T-helper 17 cell (primary cell): ENCODE data around the gene PEAR1. TPM values are rescaled to one million over a fixed set of nuclear protein-coding genes. Genes with fewer than 3 reads are reported as not detected.

Experiments used
- ATAC-seq: fragments of 150-1000 bp; cut with Tn5 transposase; 2 replicates; pipeline ENCODE4 v1.10.0; 2021; ENCODE audit warnings: mild to moderate bottlenecking, moderate library complexity
- DNase-seq, 3 donors: peaks; one replicate each; pipeline versions ENCODE4 v3.0.0 to v3.0.0-alpha.2; 2020 to 2021
- H3K9me3 ChIP-seq: one replicate; pipeline ENCODE4 v1.7.0; 2013; ENCODE audit warnings: low read length, mild to moderate bottlenecking; ENCODE audit not compliant: control insufficient read depth, poor library complexity, severe bottlenecking
- H3K27ac Mint-ChIP-seq: one replicate; pipeline ENCODE4 v1.8.0; 2022; ENCODE audit warnings: mild to moderate bottlenecking, moderate library complexity, mixed read lengths
- H3K27me3 Mint-ChIP-seq: one replicate; pipeline ENCODE4 v1.8.0; 2022; ENCODE audit warnings: mixed read lengths
- H3K36me3 Mint-ChIP-seq: one replicate; pipeline ENCODE4 v1.8.0; 2022; ENCODE audit warnings: low read depth, mixed read lengths
- H3K4me1 Mint-ChIP-seq: one replicate; pipeline ENCODE4 v1.8.0; 2022; ENCODE audit warnings: mild to moderate bottlenecking, mixed read lengths
- H3K4me3 Mint-ChIP-seq: one replicate; pipeline ENCODE4 v1.8.0; 2022; ENCODE audit warnings: mild to moderate bottlenecking, moderate library complexity, mixed read lengths
- total RNA-seq, 4 donors: library from RNA in 2 of 4; stranded (reverse) in 2 of 4; gene quantifications; one replicate each; pipeline ENCODE4 v1.2.3 and lab custom pipeline; 2022 to 2026

Gene PEAR1
- total RNA-seq, 2 donors from 2014 or later, result 0.42 to 17.7 TPM

- Mint-ChIP-seq H3K4me3 (peak overlapping the region; percentile 80), H3K36me3 (peaks cover 4% of the 10 kb centered on the region), H3K4me1 (peaks cover 24% of the 10 kb centered on the region), H3K27me3 (peaks cover 53% of the 10 kb centered on the region), H3K27ac (no peak overlapping the region)
- ATAC-seq, result peak; percentile 96
- no peaks in the 10 kb centered on the region for H3K9me3 ChIP-seq
- peak; percentile 73 to 78 (median 75) for DNase-seq
These were observed 1.1 kb upstream of the PEAR1 start for GRCh38 chr1:156892190-156893047.

GRCh38 chr1:156894001-156894400 lies 483 bp downstream of the PEAR1 start:
- H3K36me3 Mint-ChIP-seq, result peaks cover 4% of the 10 kb centered on the region
- H3K9me3 ChIP-seq, result no peaks in the 10 kb centered on the region
- peaks cover 32% of the 10 kb centered on the region for H3K4me1 Mint-ChIP-seq
- no peak for DNase-seq
- peaks cover 57% of the 10 kb centered on the region for H3K27me3 Mint-ChIP-seq
- no peak for ATAC-seq
- H3K4me3 Mint-ChIP-seq, result peak overlapping the region; percentile 47
- no peak overlapping the region for H3K27ac Mint-ChIP-seq

GRCh38 chr1:156894711-156895454 lies 1.4 kb downstream of the PEAR1 start:
- Mint-ChIP-seq H3K36me3 (peaks cover 3% of the 10 kb centered on the region), H3K27ac (no peak overlapping the region), H3K4me3 (no peak overlapping the region), H3K27me3 (peaks cover 53% of the 10 kb centered on the region), H3K4me1 (peaks cover 29% of the 10 kb centered on the region)
- no peak for DNase-seq
- ATAC-seq, result no peak
- H3K9me3 ChIP-seq, result no peaks in the 10 kb centered on the region

- no peaks in the 10 kb centered on the region for H3K9me3 ChIP-seq
- DNase-seq (no peak), ATAC-seq (no peak)
- Mint-ChIP-seq H3K27me3 (peaks cover 47% of the 10 kb centered on the region), H3K36me3 (peaks cover 3% of the 10 kb centered on the region), H3K4me1 (peaks cover 25% of the 10 kb centered on the region), H3K27ac (no peak overlapping the region), H3K4me3 (peak overlapping the region; percentile 41)
These were observed 1.9 kb downstream of the PEAR1 start for GRCh38 chr1:156895455-156895812.

GRCh38 chr1:156895927-156896326 lies 2.4 kb downstream of the PEAR1 start:
- H3K9me3 ChIP-seq, result no peaks in the 10 kb centered on the region
- Mint-ChIP-seq H3K36me3 (peaks cover 3% of the 10 kb centered on the region), H3K27ac (no peak overlapping the region), H3K4me3 (no peak overlapping the region), H3K4me1 (peaks cover 24% of the 10 kb centered on the region), H3K27me3 (peaks cover 46% of the 10 kb centered on the region)
- DNase-seq (no peak), ATAC-seq (no peak)

GRCh38 chr1:156896490-156897033 lies 3.0 kb downstream of the PEAR1 start:
- DNase-seq (no peak), ATAC-seq (no peak)
- Mint-ChIP-seq H3K4me1 (peaks cover 24% of the 10 kb centered on the region), H3K27me3 (peaks cover 50% of the 10 kb centered on the region), H3K4me3 (no peak overlapping the region), H3K27ac (no peak overlapping the region), H3K36me3 (peaks cover 3% of the 10 kb centered on the region)
- H3K9me3 ChIP-seq, result no peaks in the 10 kb centered on the region

GRCh38 chr1:156897078-156897825 lies 3.7 kb downstream of the PEAR1 start:
- H3K4me1 Mint-ChIP-seq, result peaks cover 18% of the 10 kb centered on the region
- peaks cover 3% of the 10 kb centered on the region for H3K36me3 Mint-ChIP-seq
- no peak overlapping the region for H3K27ac Mint-ChIP-seq
- no peak overlapping the region for H3K4me3 Mint-ChIP-seq
- ATAC-seq, result no peak
- no peaks in the 10 kb centered on the region for H3K9me3 ChIP-seq
- peaks cover 57% of the 10 kb centered on the region for H3K27me3 Mint-ChIP-seq
- no peak for DNase-seq

GRCh38 chr1:156898161-156898566 lies 4.6 kb downstream of the PEAR1 start:
- no peaks in the 10 kb centered on the region for H3K9me3 ChIP-seq
- no peak for ATAC-seq
- no peak overlapping the region for H3K4me3 Mint-ChIP-seq
- peaks cover 13% of the 10 kb centered on the region for H3K4me1 Mint-ChIP-seq
- no peak overlapping the region for H3K27ac Mint-ChIP-seq
- DNase-seq, result no peak
- peaks cover 54% of the 10 kb centered on the region for H3K27me3 Mint-ChIP-seq
- H3K36me3 Mint-ChIP-seq, result peaks cover 3% of the 10 kb centered on the region

- no peaks in the 10 kb centered on the region for H3K9me3 ChIP-seq
- H3K36me3 Mint-ChIP-seq, result peaks cover 3% of the 10 kb centered on the region
- ATAC-seq (no peak), DNase-seq (no peak)
- H3K27me3 Mint-ChIP-seq, result peaks cover 53% of the 10 kb centered on the region
- H3K27ac Mint-ChIP-seq, result no peak overlapping the region
- peaks cover 13% of the 10 kb centered on the region for H3K4me1 Mint-ChIP-seq
- no peak overlapping the region for H3K4me3 Mint-ChIP-seq
These were observed 5.6 kb downstream of the PEAR1 start for GRCh38 chr1:156898971-156899664.

- no peak overlapping the region for H3K27ac Mint-ChIP-seq
- H3K4me1 Mint-ChIP-seq, result peaks cover 10% of the 10 kb centered on the region
- no peak for DNase-seq
These were observed 6.6 kb downstream of the PEAR1 start for GRCh38 chr1:156899956-156900718.

GRCh38 chr1:156900896-156901589 lies 7.5 kb downstream of the PEAR1 start:
- H3K27ac Mint-ChIP-seq, result no peak overlapping the region
- H3K9me3 ChIP-seq, result no peaks in the 10 kb centered on the region
- H3K36me3 Mint-ChIP-seq, result peaks cover 3% of the 10 kb centered on the region
- peaks cover 10% of the 10 kb centered on the region for H3K4me1 Mint-ChIP-seq
- H3K27me3 Mint-ChIP-seq, result peaks cover 48% of the 10 kb centered on the region
- ATAC-seq (no peak), DNase-seq (no peak)
- no peak overlapping the region for H3K4me3 Mint-ChIP-seq

More at GRCh38 chr1:156899956-156900718, 6.6 kb downstream of the PEAR1 start:
- peaks cover 3% of the 10 kb centered on the region for H3K36me3 Mint-ChIP-seq
- no peak overlapping the region for H3K4me3 Mint-ChIP-seq
- peaks cover 47% of the 10 kb centered on the region for H3K27me3 Mint-ChIP-seq
- no peak for ATAC-seq
- no peaks in the 10 kb centered on the region for H3K9me3 ChIP-seq

GRCh38 chr1:156901590-156901900 lies 8.0 kb downstream of the PEAR1 start:
- Mint-ChIP-seq H3K36me3 (peaks cover 3% of the 10 kb centered on the region), H3K27me3 (peaks cover 48% of the 10 kb centered on the region), H3K27ac (no peak overlapping the region), H3K4me1 (peaks cover 10% of the 10 kb centered on the region), H3K4me3 (no peak overlapping the region)
- no peak for DNase-seq
- no peaks in the 10 kb centered on the region for H3K9me3 ChIP-seq
- ATAC-seq, result no peak
